Measurements from ENCODE around the gene GYS1. TPM values are rescaled to one million over a fixed set of nuclear protein-coding genes. Genes with fewer than 3 reads are reported as not detected.

Gene GYS1
- total RNA-seq, 6 experiments from 2014 or later = 4.7 to 12.5 (median 8.9) TPM

GRCh38 chr19:48997972-48998371 lies 4.9 kb upstream of the GYS1 start:
- DNase-seq = peak in 1 of 3 donors; percentile 52
- intact Hi-C loops (cut with DNase I) = no loop called here
- no peaks in the 10 kb centered on the region for H3K27me3 ChIP-seq

GRCh38 chr19:48994035-48994386 lies 902 bp upstream of the GYS1 start:
- Histone ChIP-seq H3K4me3 (peak overlapping the region; percentile 85 to 89 (median 87)), H3K27ac (peak overlapping the region; percentile 94 to 99 (median 97)), H3K9me3 (no peaks in the 10 kb centered on the region), H3K4me1 (peaks cover 0 to 18% (median 11%) of the 10 kb centered on the region in 4 donors), H3K36me3 (no peaks in the 10 kb centered on the region), H3K27me3 (no peaks in the 10 kb centered on the region)
- intact Hi-C loops (cut with DNase I) = no loop called here
- 2% methylated on average over 5 of the region's 13 CpGs for WGBS (ENCODE audit: insufficient coverage, low coverage, low lambda C conversion rate, missing lambda C conversion rate)
- TF ChIP-seq CTCF (IDR thresholded peaks at IDR 0.05) = no peak
- no peak for TF ChIP-seq POLR2A (IDR thresholded peaks at IDR 0.05)
- DNase-seq (no peak), ATAC-seq (no peak)

More at GRCh38 chr19:48997972-48998371, 4.9 kb upstream of the GYS1 start:
- peaks cover 0 to 6% (median 0%) of the 10 kb centered on the region in 4 donors for H3K36me3 ChIP-seq
- peaks cover 0 to 9% (median 6%) of the 10 kb centered on the region in 4 donors for H3K4me1 ChIP-seq
- no peaks in the 10 kb centered on the region for H3K9me3 ChIP-seq
- no peak for ATAC-seq
- TF ChIP-seq CTCF (IDR thresholded peaks at IDR 0.05) (peak in 3 of 4 donors; percentile 32 to 52 (median 36)), POLR2A (IDR thresholded peaks at IDR 0.05) (no peak)
- H3K27ac ChIP-seq = no peak overlapping the region
- no peak overlapping the region for H3K4me3 ChIP-seq
- no CpG with 5 or more reads among the region's 5 CpGs for WGBS (ENCODE audit: insufficient coverage, low coverage, low lambda C conversion rate, missing lambda C conversion rate)

GRCh38 chr19:48992581-48993174 lies 431 bp downstream of the GYS1 start:
- TF ChIP-seq POLR2A (IDR thresholded peaks at IDR 0.05) (no peak), CTCF (IDR thresholded peaks at IDR 0.05) (no peak)
- Histone ChIP-seq H3K36me3 (peaks cover 0 to 10% (median 0%) of the 10 kb centered on the region in 4 donors), H3K4me3 (peak overlapping the region; percentile 85 to 89 (median 87)), H3K27ac (peak overlapping the region; percentile 94 to 99 (median 97)), H3K9me3 (no peaks in the 10 kb centered on the region), H3K4me1 (peaks cover 0 to 18% (median 11%) of the 10 kb centered on the region in 4 donors), H3K27me3 (no peaks in the 10 kb centered on the region)
- peak; percentile 1 to 3 (median 2) for ATAC-seq
- DNase-seq = peak in 2 of 3 donors; percentile 55 to 61
- 0% methylated on average over 9 of the region's 20 CpGs for WGBS (ENCODE audit: insufficient coverage, low coverage, low lambda C conversion rate, missing lambda C conversion rate)
- intact Hi-C loops (cut with DNase I) = no loop called here

- Histone ChIP-seq H3K27me3 (no peaks in the 10 kb centered on the region), H3K36me3 (peaks cover 0 to 11% (median 0%) of the 10 kb centered on the region in 4 donors), H3K9me3 (no peaks in the 10 kb centered on the region), H3K4me3 (peak overlapping the region; percentile 85 to 89 (median 87)), H3K27ac (peak overlapping the region; percentile 94 to 99 (median 97)), H3K4me1 (peaks cover 0 to 18% (median 11%) of the 10 kb centered on the region in 4 donors)
- intact Hi-C loops (cut with DNase I) = no loop called here
- DNase-seq (peak in 1 of 3 donors; percentile 54), ATAC-seq (peak in 3 of 4 donors; percentile 14 to 22 (median 16))
- 6% methylated on average over 5 of the region's 8 CpGs for WGBS (ENCODE audit: insufficient coverage, low coverage, low lambda C conversion rate, missing lambda C conversion rate)
- TF ChIP-seq CTCF (IDR thresholded peaks at IDR 0.05) (no peak), POLR2A (IDR thresholded peaks at IDR 0.05) (peak; percentile 14)
Observed at GRCh38 chr19:48991873-48992580, 1.1 kb downstream of the GYS1 start.
